AG09319 (cell line): ENCODE data around the gene TRIM15.
"Not testable (repeated sequence)": the region's sequence is repeated elsewhere in the genome, so short reads cannot be mapped to it uniquely, and the experiment has no call there.

Source experiments
- DNase-seq: peaks from one replicate; pipeline ENCODE4 v3.0.0-alpha.2; 2010; ENCODE audit warnings: low read depth; ENCODE audit errors: extremely low read depth
- TF ChIP-seq, protein P1 (sequence below): IDR thresholded peaks from 2 replicates; pipeline ENCODE4 v1.5.1; 2011; ENCODE audit warnings: low read depth, mild to moderate bottlenecking, inconsistent platforms, low read length, moderate library complexity

Gene TRIM15

DNA sequence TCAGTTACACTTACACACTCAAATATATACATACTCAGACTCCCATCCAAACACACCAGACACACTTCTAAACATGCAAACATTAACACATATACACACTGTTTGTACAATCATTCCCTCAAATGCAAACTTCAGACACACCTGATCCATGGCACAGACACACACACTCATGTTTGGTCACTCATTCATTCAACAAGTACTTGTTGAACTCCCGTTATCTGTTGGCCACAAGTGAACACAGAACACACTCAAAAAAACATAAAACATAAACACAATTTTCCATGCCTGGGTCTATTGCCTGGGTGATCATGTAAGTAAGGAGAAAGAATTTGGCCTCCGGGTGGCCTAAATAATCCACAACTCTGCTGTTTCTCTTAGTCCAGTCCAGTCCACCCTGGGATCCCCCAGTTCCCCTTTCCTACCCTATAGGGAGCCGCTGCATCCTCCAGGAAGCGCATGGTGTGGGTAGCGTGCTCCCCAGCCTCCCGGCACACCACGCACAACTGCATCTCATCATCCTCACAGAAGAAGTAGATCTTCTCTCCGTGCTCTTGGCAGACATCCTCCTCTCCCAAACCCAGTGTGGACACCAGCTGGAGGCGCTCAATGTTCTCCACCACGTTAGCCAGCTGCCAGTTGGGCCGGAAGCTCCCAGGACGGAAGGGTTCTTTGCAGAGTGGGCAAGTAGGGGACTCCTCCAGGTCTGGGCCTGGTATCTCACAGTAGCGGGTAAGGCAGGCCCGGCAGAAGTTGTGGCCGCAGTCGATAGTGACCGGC, 3.1 kb upstream of the TRIM15 start:
- DNase-seq, result no peak
- TF ChIP-seq, protein P1, sequence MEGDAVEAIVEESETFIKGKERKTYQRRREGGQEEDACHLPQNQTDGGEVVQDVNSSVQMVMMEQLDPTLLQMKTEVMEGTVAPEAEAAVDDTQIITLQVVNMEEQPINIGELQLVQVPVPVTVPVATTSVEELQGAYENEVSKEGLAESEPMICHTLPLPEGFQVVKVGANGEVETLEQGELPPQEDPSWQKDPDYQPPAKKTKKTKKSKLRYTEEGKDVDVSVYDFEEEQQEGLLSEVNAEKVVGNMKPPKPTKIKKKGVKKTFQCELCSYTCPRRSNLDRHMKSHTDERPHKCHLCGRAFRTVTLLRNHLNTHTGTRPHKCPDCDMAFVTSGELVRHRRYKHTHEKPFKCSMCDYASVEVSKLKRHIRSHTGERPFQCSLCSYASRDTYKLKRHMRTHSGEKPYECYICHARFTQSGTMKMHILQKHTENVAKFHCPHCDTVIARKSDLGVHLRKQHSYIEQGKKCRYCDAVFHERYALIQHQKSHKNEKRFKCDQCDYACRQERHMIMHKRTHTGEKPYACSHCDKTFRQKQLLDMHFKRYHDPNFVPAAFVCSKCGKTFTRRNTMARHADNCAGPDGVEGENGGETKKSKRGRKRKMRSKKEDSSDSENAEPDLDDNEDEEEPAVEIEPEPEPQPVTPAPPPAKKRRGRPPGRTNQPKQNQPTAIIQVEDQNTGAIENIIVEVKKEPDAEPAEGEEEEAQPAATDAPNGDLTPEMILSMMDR, result no peak

DNA sequence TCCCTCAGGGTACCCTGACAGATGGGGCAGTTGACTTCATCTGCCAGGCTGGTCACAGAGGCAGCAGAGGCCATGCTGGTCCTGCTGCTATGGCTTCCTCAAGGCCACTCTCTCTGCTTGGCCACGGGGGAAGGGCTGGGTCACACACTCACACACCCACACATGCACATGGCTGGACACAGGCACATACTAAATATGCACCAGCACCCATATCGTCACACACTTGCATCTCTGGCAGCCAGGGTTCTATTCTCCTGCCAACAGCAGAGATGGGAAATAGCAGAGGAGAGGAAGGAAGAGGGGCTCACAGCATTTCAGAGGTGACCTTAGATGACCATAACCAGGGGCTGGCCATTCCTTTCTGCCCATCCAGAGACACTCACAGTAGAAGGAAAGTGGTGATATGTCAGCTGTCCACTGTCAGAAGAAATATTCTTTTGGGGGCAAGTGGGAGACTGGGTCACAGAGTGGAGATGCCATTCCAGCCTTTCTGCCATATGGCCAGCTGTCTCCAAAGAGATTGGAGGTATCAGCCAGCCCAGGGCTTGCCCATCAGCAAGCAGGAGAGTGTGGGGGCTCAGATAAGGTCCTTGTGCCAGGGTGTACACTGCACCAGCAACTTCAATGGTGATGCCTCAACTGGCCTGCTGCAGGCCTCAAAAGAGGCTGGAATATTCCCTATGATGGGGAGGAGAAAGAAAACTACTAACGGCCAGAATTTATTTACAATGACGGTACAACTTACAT, 2.4 kb upstream of the TRIM15 start, which contains the start of gene TRIM10:
TSS of gene TRIM10 (minus strand) at position 427 of the 747 bp plus-strand sequence. CDS start at position 74, 353 bp downstream.
- TF ChIP-seq, protein P1, result no peak
- DNase-seq, result no peak

DNA sequence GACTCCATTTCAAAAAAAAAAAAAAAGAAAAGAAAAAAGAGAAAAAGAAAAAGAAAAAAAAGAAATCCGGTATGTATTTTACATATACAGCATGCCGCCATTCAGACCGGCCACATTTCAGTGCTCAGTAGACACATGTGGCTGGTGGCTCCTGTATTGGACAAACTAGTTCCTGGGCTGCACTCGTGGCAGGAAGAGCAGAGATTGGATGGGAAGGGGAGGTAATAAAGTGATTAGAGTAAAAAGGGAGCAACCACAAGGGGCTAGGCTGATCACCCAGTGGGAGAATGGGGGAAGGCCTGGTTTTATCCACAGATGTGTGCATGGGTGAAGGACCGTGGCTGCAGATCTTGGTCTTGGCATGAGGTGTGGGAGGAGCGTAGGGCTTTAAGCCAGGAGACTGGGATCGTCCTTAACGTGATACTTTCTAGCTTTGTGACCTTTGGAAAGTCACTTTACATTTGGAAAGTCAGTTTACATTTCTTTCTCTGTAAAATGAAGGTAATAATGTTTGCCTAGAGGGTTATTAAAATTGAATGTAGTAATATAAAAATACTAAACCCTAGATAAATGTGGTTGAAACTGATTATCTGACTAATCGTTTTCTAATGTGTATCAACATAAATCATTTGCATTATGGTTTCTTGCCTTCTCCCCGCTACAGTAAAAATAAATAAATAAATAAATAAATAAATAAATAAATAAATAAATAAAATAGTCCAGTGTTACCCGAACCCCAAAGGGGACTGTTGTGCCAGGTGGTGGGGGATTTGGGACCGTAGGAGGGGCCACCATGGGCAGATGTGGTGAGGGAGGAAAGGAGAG, 869 bp upstream of the TRIM15 start:
- no peak for DNase-seq
- TF ChIP-seq, protein P1, result no peak

DNA sequence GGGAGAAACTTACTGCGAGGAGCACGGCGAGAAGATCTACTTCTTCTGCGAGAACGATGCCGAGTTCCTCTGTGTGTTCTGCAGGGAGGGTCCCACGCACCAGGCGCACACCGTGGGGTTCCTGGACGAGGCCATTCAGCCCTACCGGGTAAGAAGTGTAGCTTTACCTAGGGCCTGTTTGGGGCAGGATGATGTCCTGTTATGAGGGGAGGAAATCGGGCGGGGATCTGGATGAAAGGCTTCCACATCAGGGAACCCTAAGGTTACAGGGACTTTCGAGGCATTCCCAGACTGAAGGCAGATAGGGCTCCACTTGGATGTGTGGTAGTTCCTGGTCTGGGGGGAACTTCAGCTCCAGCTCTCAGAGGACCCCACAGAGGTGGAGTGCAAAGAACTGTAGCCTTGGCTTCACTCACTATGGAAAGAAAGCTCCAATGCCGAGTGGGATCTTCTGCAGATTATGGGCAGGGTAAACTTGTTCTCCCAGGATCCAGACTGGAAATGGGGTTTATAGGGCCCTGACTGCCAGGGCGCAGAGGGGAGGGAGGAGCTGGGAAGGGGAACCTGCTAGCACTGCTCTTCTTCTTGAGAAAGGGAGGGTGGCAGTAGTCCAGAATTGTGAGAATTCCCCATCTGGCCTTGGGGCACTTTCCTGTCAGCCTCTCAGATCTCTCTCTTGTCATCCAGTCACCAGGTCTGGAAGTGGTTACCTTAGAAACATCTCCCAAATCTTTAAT, 740 bp downstream of the TRIM15 start:
- DNase-seq, result no peak
- TF ChIP-seq, protein P1, result no peak

DNA sequence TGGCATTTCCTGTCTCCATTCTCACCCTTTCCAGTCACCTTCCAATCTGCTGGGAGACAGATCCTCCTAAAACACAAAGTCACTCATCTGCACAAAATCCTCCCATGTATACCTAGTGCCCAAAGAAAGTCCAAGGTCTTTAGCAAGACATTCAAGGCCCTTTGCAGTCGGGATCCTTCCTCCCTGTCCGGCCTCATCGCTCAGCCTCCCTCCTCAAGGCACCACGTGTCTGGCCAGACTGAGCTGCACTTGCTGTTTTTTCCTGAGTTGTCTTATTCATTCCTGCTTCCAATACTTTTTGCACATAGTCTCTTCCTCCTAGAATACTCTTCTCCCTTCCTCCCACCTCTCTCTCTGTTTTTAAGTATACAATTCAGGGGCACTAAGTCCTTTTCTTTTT, 1.4 kb downstream of the TRIM15 start:
- TF ChIP-seq, protein P1, result no peak
- DNase-seq, result no peak

DNA sequence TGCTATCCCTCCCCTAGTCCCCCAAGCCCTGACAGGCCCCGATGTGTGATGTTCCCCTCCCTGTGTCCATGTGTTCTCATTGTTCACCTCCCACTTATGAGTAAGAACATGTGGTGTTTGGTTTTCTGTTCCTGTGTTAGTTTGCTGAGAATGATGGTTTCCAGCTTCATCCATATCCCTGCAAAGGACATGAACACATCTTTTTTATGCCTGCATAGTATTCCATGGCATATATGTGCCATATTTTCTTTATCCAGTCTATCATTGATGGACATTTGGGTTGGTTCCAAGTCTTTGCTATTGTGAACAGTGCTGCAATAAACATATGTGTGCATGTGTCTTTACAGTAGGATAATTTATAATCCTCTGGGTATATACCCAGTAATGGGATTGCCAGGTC, 1.9 kb downstream of the TRIM15 start:
- not testable (repeated sequence) for DNase-seq

DNA sequence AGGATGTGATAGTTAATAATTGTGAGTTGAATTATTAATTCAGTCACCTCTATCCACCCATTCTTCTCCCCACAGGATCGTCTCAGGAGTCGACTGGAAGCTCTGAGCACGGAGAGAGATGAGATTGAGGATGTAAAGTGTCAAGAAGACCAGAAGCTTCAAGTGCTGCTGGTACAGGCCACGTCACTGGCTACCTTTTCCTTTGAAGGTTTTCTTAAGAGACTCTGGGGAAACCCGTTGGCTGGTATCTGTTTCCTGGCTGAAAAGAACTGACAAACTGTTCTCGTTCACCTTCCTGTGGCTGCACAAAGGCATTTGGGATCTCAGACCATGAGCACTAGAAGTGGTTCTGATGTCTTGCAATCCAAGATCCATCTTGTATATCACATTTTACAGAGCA, 3.8 kb downstream of the TRIM15 start:
- no peak for DNase-seq
- TF ChIP-seq, protein P1, result no peak
